Panc1 (cell line): Measurements from ENCODE around the gene MTG1. TPM values are rescaled to one million over a fixed set of nuclear protein-coding genes. Genes with fewer than 3 reads are reported as not detected.

Experiments
- ATAC-seq: fragments of 200-7000 bp; cut with Tn5 transposase; 2 replicates; pipeline ENCODE4 v1.9.1; 2020; ENCODE audit warnings: mild to moderate bottlenecking, moderate library complexity
- BruUV-seq: library from RNA; stranded (reverse); fragments of 400-500 nt; replicated peaks from 2 replicates; lab custom pipeline; 2021; lab: Mats Ljungman, UMichigan
- CTCF ChIA-PET: fragments of 300-600 bp; sonication (Branson Sonifier 250); formaldehyde crosslinking; loops from one replicate; lab custom pipeline; 2022; ENCODE audit warnings: antibody characterized with exemption; lab: Charles Lee
- POLR2A ChIA-PET: fragments of 300-600 bp; sonication (Branson Sonifier 250); formaldehyde crosslinking; loops from one replicate; lab custom pipeline; 2022; ENCODE audit warnings: antibody characterized with exemption; lab: Charles Lee
- DNase-seq: peaks from one replicate; pipeline ENCODE4 v3.0.0-alpha.2; 2010; ENCODE audit warnings: low read depth, low spot score
- H3K27ac ChIP-seq: 2 replicates; pipeline ENCODE4 v1.5.1; 2011; ENCODE audit warnings: mild to moderate bottlenecking, low read length, inconsistent platforms
- H3K27me3 ChIP-seq: fragments of 200-500 bp; sonication (Bioruptor generic); 2 replicates; pipeline ENCODE4 v1.6.0; 2014; ENCODE audit warnings: low read length, inconsistent platforms; ENCODE audit not compliant: control insufficient read depth, insufficient read depth
- H3K36me3 ChIP-seq: fragments of 200-500 bp; sonication (Bioruptor generic); 2 replicates; pipeline ENCODE4 v1.5.1; 2014; ENCODE audit warnings: inconsistent platforms, mild to moderate bottlenecking, low read length, moderate library complexity; ENCODE audit not compliant: control insufficient read depth, insufficient read depth
- H3K4me1 ChIP-seq: 2 replicates; pipeline ENCODE4 v1.5.1; 2011; ENCODE audit warnings: inconsistent platforms, mild to moderate bottlenecking, low read length, moderate library complexity; ENCODE audit not compliant: control insufficient read depth, insufficient read depth
- H3K4me3 ChIP-seq, 2 experiments: 2 replicates each; pipeline ENCODE4 v1.5.1; 2011 to 2012; ENCODE audit warnings: low read depth in 2 of 2, low read length in 2 of 2, mild to moderate bottlenecking in 2 of 2, inconsistent platforms in 1 of 2, moderate library complexity in 1 of 2
- H3K9me3 ChIP-seq: fragments of 200-500 bp; sonication (Bioruptor generic); 2 replicates; pipeline ENCODE4 v1.5.1; 2014; ENCODE audit warnings: low read depth, mild to moderate bottlenecking, inconsistent platforms, low read length, moderate library complexity; ENCODE audit not compliant: control insufficient read depth, insufficient read depth
- POLR2AphosphoS5 ChIP-seq: IDR thresholded peaks from 2 replicates; pipeline ENCODE4 v1.6.1; 2012; ENCODE audit warnings: mild to moderate bottlenecking, low read depth, low read length, moderate library complexity
- SIN3A ChIP-seq: IDR thresholded peaks from 2 replicates; pipeline ENCODE4 v1.6.1; 2012; ENCODE audit warnings: low read depth, mild to moderate bottlenecking, low read length, moderate library complexity, borderline replicate concordance; ENCODE audit not compliant: insufficient read depth
- TCF7L2 ChIP-seq: IDR thresholded peaks from 2 replicates; pipeline ENCODE4 v1.6.1; 2011; ENCODE audit warnings: mild to moderate bottlenecking, low read depth, low read length, inconsistent platforms
- in situ Hi-C: cut with HindIII; loops from 2 replicates; pipeline ENCODE4 v1.10.0; 2016; ENCODE audit warnings: low sequenced_read_pairs, low pct_unique_long_range_greater_than_20kb
- intact Hi-C: fragments of 100-400 bp; cut with micrococcal nuclease; formaldehyde crosslinking; loops from one replicate; pipeline ENCODE4 v1.10.0; 2022; ENCODE audit not compliant: unreplicated experiment
- total RNA-seq: library from RNA; stranded (reverse); gene quantifications from one replicate; pipeline ENCODE4 v1.2.1, GENCODE V29; 2021; ENCODE audit not compliant: unreplicated experiment
- TF ChIP-seq, protein P1 (sequence below): fragments of 450-650 bp; IDR thresholded peaks from 2 replicates; pipeline ENCODE4 v1.5.1; 2017; ENCODE audit warnings: mild to moderate bottlenecking
- TF ChIP-seq, protein P2 (sequence below), 2 experiments: IDR thresholded peaks; 2 replicates each; pipeline ENCODE4 v1.6.1; 2011 to 2012; ENCODE audit warnings: low read depth in 2 of 2, control low read depth in 1 of 2, low read length in 1 of 2, mild to moderate bottlenecking in 1 of 2, moderate library complexity in 1 of 2; ENCODE audit not compliant: insufficient read depth in 1 of 2

The MTG1 gene
- total RNA-seq, 1 experiment from 2014 or later: 96.4 TPM

DNA sequence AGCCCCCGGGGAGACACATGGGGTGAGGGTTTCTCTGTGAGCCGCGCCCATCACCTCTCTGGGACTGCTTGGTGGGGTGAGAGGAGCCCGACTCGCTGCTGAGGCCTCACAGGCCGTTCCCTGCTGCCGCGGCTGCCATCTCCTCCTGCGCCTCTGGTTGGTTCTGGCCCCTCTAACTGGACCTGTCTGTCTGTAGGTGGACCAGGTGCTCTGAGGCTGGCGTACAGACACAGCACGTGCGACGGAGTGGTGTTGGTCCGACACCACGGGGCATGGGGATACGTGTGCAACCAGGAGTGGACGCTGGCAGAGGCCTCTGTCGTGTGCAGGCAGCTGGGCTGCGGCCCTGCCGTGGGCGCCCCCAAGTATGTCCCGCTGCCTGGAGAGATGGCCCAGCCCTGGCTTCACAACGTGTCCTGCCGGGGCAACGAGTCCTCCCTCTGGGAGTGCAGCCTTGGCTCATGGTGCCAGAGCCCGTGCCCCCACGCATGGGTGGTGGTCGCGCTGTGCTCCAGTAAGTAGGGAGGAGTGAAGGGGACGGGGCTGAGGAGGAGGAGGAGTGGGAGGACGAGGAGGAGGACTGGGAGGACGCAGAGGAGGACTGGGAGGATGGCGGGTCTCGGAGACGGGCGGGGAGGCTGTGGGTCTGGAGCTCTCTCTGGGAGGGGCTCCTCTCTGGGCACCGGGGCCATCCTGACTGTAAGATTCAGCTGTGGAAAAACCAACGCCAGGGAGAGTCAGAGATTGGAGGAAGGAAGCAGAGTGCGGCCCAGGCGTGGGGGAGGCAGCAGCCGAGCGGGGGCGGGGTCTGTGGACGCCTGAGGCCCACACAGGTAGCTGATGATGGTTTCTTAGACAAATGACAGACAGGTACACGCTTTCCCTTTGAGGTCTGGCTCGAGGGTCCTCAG is 62.3 kb downstream of the MTG1 start:
- H3K9me3 ChIP-seq: no peaks in the 10 kb centered on the region
- ATAC-seq (no peak), DNase-seq (no peak)
- H3K36me3 ChIP-seq: no peaks in the 10 kb centered on the region
- intact Hi-C loops (no loop called here), in situ Hi-C loops (no loop called here)
- H3K27me3 ChIP-seq: no peaks in the 10 kb centered on the region; the same call in 1 of the 2 replicates
- H3K27ac ChIP-seq: no peak overlapping the region
- TF ChIP-seq, protein P1, sequence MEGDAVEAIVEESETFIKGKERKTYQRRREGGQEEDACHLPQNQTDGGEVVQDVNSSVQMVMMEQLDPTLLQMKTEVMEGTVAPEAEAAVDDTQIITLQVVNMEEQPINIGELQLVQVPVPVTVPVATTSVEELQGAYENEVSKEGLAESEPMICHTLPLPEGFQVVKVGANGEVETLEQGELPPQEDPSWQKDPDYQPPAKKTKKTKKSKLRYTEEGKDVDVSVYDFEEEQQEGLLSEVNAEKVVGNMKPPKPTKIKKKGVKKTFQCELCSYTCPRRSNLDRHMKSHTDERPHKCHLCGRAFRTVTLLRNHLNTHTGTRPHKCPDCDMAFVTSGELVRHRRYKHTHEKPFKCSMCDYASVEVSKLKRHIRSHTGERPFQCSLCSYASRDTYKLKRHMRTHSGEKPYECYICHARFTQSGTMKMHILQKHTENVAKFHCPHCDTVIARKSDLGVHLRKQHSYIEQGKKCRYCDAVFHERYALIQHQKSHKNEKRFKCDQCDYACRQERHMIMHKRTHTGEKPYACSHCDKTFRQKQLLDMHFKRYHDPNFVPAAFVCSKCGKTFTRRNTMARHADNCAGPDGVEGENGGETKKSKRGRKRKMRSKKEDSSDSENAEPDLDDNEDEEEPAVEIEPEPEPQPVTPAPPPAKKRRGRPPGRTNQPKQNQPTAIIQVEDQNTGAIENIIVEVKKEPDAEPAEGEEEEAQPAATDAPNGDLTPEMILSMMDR: no peak
- no peak for TF ChIP-seq SIN3A
- TF ChIP-seq, protein P2, sequence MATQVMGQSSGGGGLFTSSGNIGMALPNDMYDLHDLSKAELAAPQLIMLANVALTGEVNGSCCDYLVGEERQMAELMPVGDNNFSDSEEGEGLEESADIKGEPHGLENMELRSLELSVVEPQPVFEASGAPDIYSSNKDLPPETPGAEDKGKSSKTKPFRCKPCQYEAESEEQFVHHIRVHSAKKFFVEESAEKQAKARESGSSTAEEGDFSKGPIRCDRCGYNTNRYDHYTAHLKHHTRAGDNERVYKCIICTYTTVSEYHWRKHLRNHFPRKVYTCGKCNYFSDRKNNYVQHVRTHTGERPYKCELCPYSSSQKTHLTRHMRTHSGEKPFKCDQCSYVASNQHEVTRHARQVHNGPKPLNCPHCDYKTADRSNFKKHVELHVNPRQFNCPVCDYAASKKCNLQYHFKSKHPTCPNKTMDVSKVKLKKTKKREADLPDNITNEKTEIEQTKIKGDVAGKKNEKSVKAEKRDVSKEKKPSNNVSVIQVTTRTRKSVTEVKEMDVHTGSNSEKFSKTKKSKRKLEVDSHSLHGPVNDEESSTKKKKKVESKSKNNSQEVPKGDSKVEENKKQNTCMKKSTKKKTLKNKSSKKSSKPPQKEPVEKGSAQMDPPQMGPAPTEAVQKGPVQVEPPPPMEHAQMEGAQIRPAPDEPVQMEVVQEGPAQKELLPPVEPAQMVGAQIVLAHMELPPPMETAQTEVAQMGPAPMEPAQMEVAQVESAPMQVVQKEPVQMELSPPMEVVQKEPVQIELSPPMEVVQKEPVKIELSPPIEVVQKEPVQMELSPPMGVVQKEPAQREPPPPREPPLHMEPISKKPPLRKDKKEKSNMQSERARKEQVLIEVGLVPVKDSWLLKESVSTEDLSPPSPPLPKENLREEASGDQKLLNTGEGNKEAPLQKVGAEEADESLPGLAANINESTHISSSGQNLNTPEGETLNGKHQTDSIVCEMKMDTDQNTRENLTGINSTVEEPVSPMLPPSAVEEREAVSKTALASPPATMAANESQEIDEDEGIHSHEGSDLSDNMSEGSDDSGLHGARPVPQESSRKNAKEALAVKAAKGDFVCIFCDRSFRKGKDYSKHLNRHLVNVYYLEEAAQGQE (IDR thresholded peaks at IDR 0.05; ENCODE audit: insufficient read depth in 1 of 2, low read depth in 2 of 2, low read length in 1 of 2): no peak
- no peak for TF ChIP-seq POLR2AphosphoS5
- no peak for TF ChIP-seq TCF7L2
- H3K4me3 ChIP-seq: no peak overlapping the region
- POLR2A ChIA-PET: no interaction called here
- CTCF ChIA-PET: no interaction called here
- no peaks in the 10 kb centered on the region for H3K4me1 ChIP-seq
- BruUV-seq: no TSS peak

DNA sequence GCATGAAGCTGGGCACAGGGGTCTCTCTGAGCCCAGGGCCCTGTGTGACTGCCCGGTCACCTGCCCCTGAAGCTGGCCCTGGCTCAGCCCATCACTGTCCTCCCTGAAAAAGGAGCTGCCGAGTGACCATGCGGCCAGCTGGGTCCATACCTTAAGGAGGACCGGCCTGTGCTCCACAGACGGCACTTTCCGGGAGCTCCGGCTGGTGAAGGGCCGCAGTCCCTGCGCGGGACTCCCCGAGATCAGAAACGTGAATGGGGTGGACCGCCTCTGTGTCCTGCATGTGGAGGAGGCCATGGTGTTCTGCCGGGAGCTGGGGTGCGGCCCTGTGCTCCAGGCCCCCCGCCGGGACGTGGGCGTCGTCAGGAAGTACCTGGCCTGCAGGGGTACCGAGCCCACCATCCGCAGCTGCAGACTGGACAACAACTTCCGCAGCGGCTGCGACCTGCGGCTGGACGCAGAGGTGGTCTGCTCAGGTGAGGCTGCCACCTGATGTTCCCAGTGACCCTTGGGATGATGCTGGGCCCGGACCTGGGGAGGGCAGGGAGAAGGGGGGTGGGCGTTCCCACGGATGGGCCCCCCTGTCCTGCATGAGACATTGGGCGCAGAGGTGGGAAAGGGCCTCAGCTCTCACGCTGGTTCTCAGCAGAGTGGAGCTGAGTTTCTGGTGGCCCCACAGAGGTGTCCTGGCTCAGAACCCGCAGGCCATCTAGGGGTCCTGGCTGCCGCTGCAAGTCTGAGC is 63.3 kb downstream of the MTG1 start:
- Histone ChIP-seq H3K27me3 (no peaks in the 10 kb centered on the region), H3K9me3 (no peaks in the 10 kb centered on the region), H3K36me3 (no peaks in the 10 kb centered on the region), H3K27ac (no peak overlapping the region), H3K4me3 (no peak overlapping the region), H3K4me1 (no peaks in the 10 kb centered on the region)
- 0 out of 2 replicates have a peak, but pooled peaks have one; percentile 8 for ATAC-seq
- intact Hi-C loops: no loop called here
- no peak for DNase-seq
- no TSS peak for BruUV-seq
- ChIA-PET CTCF (no interaction called here), POLR2A (no interaction called here)
- TF ChIP-seq, protein P2 (IDR thresholded peaks at IDR 0.05; ENCODE audit: insufficient read depth in 1 of 2, low read depth in 2 of 2, low read length in 1 of 2): no peak
- TF ChIP-seq TCF7L2: no peak
- TF ChIP-seq, protein P1: no peak
- no peak for TF ChIP-seq POLR2AphosphoS5
- no peak for TF ChIP-seq SIN3A
- in situ Hi-C loops: no loop called here
